Stimulated activated CD8-positive, alpha-beta memory T cell treated with anti-CD3 and anti-CD28 coated beads, Interleukin-4, amount 100 ng/mL, for 48 hours (primary cell): ENCODE results near the gene ST7.

Source experiments
- DNase-seq: peaks from one replicate; pipeline ENCODE4 v3.0.0-alpha.2; 2020

The ST7 gene

DNA sequence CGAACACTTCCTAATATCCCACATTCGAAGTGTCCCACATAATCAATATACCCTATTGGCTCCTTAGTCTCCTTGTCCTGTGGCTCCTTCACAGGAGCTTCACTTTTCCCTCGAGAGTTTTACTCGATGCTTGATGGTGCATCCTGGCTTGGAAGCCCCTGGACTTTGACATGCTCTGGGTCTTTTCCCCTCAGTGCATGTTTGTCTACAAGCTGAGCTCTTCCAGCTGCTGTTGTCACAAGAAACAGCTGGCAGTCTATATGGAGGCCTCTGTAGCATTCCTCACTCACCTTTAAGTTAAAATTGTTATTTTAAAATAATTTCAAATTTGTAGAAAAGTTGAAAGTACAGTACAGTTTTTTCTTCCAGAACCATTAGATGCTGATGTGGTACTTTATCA is 27.1 kb downstream of the ST7 start:
- no peak for DNase-seq

GRCh38 chr7:116981939-116982338 is 28.6 kb downstream of the ST7 start:
- no peak for DNase-seq

DNA sequence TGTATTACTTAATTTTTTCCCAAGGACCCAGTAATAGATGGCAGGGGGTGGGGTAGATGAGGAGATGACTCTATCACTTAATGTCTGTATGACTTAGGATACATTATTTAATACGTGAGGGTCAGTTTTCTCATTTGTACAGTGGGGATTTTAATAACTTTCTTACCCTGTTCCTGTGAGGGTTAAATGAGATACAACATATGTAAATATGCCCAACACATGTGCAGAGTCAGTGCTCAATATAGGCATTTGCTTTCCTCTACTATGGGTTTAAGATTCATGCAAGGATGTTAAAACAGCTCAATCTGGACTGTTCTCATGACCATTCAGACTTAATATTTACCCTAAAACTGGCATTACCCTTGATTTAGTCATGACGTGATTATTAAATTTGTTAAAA is 31.2 kb downstream of the ST7 start:
- no peak for DNase-seq

- DNase-seq = no peak
These were observed 31.6 kb downstream of the ST7 start for GRCh38 chr7:116984917-116985316.

DNA sequence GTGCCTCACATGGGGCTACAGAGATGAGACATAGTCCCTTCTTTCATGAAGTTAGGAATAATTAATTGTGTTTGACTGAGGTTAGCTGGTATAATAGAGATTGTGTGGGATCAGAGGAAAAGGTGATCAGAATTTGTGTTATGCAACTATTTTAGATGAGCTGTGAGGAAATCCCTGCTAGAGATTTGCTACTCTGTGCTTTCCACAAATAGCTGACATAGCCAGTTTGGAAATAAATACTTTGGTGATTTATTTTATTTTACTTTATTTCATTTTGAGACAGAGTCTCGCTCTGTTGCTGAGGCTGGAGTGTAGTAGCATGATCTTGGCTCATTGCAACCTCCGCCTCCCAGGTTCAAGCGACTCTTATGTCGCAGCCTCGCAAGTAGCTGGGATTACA is 32.3 kb downstream of the ST7 start:
- DNase-seq = no peak

GRCh38 chr7:116986611-116987565 is 33.6 kb downstream of the ST7 start:
- no peak for DNase-seq

GRCh38 chr7:116988363-116988989 is 35.2 kb downstream of the ST7 start:
- DNase-seq = no peak

- DNase-seq = no peak
These were observed 36.8 kb downstream of the ST7 start for GRCh38 chr7:116990056-116990455.

DNA sequence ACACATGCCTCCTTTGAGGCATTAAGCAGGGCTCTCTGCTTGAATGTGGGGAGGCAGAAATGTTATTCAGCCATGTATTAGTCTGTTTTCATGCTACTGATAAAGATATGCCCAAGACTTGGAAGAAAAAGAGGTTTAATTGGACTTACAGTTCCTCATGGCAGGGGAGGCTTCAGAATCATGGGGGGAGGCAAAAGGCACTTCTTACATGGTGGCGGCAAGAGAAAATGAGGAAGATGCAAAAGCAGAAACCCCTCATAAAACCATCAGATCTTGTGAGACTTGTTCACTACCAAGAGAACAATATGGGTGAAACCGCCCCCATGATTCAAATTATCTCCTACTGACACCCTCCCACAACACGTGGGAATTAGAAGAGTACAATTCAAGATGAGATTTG is 37.9 kb downstream of the ST7 start:
- DNase-seq = no peak

DNA sequence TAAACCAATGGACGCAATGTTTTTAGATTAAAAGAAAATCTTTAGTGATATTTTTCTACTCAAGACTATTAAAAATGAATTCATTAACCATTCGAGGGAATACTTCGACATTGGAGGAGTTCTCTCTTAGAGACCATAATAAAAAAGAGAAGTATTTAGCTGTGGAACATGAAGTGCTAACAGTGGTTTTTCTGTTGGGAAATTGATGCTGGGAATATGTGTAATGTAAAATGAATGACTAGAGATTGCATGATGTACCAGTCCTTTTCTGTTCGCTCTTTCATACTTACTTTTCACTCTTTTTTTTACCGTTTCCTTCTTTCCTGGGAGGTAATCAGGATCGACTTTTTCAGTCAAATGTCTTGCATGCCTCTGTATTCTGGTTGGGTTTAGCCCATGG is 41.3 kb downstream of the ST7 start:
- no peak for DNase-seq

DNA sequence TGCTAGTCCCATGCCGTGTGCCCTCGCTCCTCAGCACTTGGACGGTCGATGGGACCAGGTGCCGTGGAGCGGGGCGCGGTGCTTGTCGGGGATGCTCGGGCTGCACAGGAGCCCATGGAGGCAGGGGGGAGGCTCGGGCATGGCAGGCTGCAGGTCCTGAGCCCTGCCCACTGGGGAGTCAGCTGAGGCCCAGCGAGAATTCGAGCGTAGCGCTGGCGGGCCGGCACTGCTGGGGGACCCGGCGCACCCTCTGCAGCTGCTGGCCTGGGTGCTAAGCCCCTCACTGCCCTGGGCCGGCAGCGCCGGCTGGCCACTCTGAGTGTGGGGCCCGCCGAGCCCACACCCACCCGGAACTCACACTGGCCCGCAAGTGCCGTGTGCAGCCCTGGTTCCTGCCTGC is 44.7 kb downstream of the ST7 start:
- DNase-seq = no peak

DNA sequence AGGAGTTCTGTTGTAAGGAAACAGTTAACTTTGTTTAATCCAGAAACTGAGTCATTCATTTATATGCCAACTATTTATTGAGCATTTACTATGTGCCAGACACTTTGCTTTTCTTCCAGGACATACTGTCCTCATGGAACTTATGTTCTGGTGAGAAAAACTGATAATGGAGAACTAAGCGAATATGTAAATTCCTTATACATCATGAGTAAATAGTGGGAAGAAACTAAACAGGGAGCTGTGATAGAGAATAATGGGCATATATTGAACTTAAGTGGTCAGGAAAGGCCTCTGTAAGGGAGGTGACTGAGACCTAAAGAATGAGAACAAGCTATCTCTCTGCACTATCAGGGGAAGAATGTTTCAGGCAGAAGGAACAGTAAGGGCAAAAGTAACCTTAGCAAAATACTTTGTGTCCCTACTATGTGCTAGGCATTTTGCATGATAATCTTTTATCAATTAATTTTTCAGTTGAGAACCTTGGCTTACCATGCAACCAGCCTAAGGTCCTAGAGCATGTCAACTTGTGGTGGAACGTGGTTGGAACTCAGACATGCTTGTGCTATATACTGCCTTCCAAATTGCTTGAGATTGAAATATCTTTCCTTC is 45.4 kb downstream of the ST7 start:
- no peak for DNase-seq

DNA sequence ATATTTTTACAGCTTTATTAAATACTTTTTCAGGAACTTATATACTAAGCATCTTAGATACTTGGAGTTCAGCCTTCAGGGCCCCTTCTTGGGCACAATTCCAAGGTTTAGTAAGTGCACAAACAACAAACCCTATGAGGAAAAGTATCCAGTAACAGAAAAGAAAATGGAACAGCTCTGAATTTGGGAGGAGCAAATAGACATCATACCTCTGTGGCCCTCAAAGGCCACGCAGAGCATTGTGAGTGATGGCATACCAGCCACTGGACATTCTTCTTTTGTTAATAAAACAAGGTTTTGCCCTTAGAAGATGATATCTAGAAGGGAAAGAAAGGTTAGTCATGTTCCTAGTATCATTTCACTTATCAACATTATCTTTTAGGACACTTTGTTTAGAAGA is 46.0 kb downstream of the ST7 start:
- DNase-seq = no peak

DNA sequence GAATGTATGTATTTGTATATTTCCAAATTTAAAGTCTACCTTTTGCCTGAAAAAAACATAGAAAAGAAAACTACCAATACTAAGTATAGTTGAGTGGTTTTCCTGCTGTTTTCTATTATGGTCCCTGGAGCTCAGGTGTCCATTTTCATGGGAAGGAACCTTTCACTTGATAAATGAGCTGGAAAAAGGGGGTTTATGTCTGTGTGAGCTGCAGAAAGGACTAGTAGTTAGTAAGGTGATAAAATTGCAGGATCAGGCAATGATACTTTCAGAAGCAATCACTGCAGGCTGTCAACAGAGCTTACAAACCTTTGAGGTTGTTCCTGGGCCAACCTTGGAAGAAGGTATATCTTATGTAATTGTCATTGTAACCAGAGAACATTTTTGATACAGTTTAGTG is 48.0 kb downstream of the ST7 start:
- DNase-seq = no peak

DNA sequence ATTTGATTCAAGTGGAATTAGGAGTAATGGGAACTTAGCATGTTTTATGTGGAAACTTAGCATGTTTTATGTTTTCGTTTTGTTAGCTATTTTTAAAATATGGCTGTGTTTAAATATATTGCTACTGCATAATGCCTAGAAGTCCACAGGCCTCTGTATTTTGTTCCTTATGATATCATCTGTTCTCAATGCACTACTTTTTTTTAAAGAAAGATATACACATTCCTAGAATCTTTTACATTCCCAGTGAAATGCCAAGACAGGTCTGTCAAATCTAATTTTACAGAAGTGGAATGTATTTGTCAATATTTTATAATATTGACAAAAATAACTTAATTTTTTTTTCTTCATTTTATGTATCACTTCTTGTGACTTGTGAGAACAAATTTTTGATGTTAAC is 51.6 kb downstream of the ST7 start:
- DNase-seq = no peak

DNA sequence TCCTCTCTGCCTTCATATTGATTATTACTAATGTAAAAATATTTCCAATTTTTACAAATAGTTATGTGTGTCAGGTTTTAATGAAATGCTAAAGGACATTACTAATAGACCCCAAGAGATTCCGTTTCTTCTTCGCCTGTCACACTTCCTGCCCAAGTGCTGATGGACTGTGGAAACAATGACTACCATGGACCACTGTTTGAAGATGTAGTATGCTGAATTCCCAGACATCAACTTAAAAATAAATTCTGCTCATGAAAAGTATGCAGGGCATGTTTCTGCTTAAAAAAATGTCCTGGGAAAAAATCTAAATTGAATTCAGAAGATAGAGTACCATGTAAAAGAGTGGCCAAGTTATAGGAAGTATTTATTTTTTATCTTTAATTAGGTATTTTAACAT is 52.1 kb downstream of the ST7 start:
- no peak for DNase-seq

- no peak for DNase-seq
These were observed 53.8 kb downstream of the ST7 start for GRCh38 chr7:117006907-117007684.

DNA sequence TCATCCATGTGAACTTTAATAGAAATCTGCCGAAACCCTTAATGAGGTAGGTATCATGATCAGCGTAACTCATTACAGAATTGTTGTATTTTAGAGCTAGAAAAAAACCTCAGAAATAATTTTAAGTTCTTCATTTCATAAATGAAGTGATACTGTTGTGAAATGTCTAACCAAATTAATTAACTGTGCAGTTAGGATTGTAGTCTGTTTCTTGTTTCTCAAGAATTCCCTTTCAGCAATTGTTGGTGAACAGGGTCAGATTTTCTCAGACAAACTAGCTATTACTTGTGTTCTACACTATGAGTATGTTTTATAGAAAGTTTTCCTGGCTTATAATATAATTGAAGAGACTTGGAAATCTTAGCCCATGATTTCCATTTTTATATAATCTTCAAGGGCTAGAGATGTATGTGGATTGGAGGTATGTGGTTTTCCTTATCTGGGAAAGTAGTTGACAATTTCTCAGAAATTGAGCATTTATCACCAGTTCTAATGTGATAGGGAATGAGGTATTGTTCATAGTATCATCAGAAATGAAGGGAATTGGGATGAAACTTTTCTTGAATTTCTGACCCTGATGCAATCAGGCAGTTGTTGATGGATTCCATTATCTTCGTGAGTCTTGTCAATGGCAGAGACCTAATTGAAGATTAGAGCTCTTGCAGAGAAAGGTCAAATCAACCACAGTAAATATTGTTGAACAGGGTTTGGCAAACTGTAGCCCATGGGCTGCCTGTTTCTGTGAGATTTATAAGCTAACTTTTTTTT is 55.0 kb downstream of the ST7 start:
- DNase-seq = no peak

DNA sequence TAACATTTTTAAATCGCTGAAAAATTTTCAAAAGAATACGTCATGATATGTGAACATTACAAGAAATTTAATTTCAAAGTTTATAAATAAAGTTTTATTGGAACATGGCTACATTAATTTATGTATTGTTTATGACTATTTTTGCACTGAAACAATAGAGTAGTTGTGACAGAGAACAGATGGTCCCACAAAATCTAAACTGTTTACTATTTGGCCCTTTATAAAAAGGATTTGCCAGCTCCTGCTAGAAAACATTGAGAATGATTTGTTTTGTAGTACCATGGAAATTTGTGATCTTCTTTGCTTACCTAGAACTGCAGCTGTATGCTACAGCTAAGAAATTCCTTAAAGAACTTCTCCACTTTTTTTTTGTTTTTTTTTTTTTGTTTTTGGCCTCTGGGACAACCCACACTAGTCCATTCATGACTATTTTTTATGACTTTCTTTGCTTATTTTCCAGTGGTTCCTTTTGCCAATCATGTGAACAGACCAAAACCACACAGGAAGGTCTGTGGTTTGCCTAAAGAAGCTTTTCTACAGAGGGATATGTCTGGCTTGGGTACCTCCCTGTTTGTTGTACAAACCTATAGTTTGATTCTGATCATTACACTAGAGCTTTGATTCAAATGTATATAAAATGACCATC is 55.7 kb downstream of the ST7 start:
- no peak for DNase-seq

DNA sequence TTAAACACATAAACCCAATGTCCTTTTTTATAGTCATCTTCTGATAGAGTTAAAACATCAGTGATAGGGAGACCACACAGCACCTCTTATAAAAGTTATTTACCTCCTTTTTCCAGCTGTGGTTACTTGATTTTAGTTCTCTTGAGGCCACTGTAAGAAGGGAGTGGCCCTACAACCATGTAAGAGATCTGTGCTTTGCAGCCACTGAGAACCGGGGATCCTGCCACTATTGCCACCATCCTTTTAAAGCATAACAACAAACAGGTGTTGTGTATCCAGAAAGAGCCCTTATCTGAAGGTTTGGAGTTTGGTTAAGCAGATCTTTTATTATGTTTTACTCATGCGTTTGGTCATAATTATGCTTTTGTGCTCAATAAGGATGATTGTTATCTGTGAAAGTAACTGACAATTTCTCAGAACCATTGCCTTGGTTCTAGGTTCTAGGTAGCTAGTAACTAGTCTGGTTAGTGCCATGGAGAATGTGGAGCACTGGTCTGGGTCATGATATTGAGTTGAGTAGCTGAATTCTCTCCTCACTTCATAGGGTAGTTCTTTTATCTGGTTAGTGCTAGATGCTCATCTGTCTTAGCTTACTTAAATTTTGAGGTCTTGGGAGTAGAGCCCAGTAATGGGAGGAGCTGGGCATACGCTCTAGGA is 56.5 kb downstream of the ST7 start:
- DNase-seq = no peak

- DNase-seq = peak; percentile 45
These were observed 57.3 kb downstream of the ST7 start for GRCh38 chr7:117010375-117011133.
